ENCODE data around the gene GABBR2. TPM values are rescaled to one million over a fixed set of nuclear protein-coding genes. Genes with fewer than 3 reads are reported as not detected.

The GABBR2 gene
- total RNA-seq, 1 donor from 2014 or later: not detected

DNA sequence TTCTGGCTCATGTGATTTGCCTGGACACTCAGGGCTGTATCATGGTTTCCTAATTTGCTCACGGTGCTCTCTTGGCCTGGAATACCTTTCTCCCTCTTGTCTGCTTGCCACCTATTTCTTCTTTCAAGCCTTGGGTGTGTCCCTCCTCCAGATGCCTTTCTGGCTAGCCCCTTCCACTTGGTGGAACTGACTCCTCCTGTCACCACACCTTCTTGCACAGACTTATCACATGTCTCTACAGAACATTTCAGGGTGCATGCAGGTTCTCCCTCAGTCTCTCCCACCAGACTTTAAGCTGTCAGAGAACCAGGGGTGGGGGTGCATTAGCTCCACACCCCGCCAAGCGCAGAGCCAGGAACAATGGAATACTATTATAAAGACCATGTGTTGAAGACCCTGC is 455.2 kb downstream of the GABBR2 start:
- FAIRE-seq: no peak
- Histone ChIP-seq H3K36me3 (ENCODE audit: control insufficient read depth, insufficient read depth, low read length) (peaks cover 11% of the 10 kb centered on the region), H3K4me3 (ENCODE audit: low read depth, low read length) (peak overlapping the region; percentile 74), H3K27me3 (ENCODE audit: control insufficient read depth, insufficient read depth, low read length) (no peaks in the 10 kb centered on the region)
- TF ChIP-seq, protein P1, sequence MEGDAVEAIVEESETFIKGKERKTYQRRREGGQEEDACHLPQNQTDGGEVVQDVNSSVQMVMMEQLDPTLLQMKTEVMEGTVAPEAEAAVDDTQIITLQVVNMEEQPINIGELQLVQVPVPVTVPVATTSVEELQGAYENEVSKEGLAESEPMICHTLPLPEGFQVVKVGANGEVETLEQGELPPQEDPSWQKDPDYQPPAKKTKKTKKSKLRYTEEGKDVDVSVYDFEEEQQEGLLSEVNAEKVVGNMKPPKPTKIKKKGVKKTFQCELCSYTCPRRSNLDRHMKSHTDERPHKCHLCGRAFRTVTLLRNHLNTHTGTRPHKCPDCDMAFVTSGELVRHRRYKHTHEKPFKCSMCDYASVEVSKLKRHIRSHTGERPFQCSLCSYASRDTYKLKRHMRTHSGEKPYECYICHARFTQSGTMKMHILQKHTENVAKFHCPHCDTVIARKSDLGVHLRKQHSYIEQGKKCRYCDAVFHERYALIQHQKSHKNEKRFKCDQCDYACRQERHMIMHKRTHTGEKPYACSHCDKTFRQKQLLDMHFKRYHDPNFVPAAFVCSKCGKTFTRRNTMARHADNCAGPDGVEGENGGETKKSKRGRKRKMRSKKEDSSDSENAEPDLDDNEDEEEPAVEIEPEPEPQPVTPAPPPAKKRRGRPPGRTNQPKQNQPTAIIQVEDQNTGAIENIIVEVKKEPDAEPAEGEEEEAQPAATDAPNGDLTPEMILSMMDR (IDR thresholded peaks at IDR 0.05; ENCODE audit: insufficient read depth, low read length, severe bottlenecking): no peak
- DNase-seq (ENCODE audit: low read depth): peak; percentile 42

DNA sequence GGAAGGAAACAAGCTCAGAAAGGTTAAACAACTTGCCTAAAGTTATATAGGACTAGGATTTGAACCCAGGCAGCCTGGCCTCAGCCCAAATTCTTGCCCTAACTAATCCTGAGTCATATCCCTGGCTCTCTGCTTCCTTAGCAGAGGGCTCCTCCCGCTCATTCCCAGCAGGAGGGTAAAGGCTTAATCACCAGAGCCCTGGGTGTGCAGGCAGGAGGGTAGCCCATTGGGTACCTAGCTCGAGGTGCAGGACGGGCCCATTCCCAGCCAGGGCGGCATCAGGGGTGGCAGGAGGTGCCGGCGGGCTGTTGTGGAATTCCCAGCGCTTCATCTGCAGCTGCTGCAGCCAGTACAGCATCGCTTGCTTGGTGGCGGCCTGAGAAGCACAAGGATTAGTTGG is 457.2 kb downstream of the GABBR2 start:
- FAIRE-seq (no peak), DNase-seq (ENCODE audit: low read depth) (peak; percentile 94)
- H3K27me3 ChIP-seq (ENCODE audit: control insufficient read depth, insufficient read depth, low read length): no peaks in the 10 kb centered on the region
- no peak overlapping the region for H3K4me3 ChIP-seq (ENCODE audit: low read depth, low read length)
- TF ChIP-seq, protein P1 (IDR thresholded peaks at IDR 0.05; ENCODE audit: insufficient read depth, low read length, severe bottlenecking): no peak
- peaks cover 17% of the 10 kb centered on the region for H3K36me3 ChIP-seq (ENCODE audit: control insufficient read depth, insufficient read depth, low read length)

DNA sequence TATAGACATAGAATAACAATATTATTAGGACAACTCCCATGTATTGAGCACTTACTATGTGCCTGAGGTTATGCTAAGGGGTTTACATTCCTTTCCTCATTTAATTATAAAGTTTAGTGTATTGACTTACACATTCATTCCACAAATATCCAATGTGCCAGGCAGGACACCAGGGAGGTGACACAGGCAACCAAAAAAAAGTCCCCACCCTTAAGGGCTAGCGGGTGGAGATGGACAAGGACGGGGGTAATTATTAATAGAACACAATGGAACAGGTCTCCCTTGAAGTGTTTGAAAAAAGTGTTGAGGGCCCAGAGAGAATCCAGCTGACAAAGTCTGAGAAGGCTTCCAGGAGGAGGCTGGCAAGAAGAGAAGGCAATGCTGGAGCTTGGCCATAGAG is 459.0 kb downstream of the GABBR2 start:
- DNase-seq (ENCODE audit: low read depth) (no peak), FAIRE-seq (no peak)
- TF ChIP-seq, protein P1 (IDR thresholded peaks at IDR 0.05; ENCODE audit: insufficient read depth, low read length, severe bottlenecking): no peak
- Histone ChIP-seq H3K4me3 (ENCODE audit: low read depth, low read length) (no peak overlapping the region), H3K27me3 (ENCODE audit: control insufficient read depth, insufficient read depth, low read length) (no peaks in the 10 kb centered on the region), H3K36me3 (ENCODE audit: control insufficient read depth, insufficient read depth, low read length) (peaks cover 18% of the 10 kb centered on the region)

DNA sequence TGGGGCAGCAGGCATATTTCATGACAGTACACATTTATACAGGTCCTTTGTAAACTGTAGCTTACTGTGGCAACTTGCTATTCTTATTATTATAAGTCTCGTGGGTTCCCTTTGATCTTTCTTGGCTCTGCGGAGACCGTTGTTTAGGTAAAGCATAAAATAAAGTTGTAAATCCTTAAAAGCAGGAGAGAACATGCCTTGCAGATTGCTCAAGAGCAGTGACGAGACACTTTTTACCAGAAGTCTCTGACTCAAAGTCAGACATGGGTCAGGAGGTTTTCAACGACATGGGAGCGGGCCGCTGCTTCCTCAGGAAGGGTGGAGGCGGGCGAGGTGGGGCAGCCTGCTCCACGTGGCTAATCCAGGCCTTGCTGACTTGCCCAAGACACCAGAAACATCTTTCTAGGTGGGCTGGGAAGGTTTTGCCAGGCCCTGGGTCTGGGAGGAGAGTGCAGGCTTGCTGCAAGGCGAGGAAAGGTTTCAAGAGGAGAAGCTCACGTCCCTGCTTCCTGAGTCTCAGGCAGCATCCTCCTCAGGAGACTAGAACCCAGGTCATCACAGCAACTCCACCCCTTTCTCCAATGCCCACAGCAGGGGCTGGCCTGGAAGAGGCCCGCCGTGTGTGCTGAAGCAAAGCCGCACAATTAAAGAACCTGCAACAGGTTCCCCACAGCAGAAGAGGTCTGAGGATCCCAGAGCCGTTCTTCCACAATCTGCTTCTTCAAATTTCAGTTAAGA is 459.8 kb downstream of the GABBR2 start:
- no peaks in the 10 kb centered on the region for H3K27me3 ChIP-seq (ENCODE audit: control insufficient read depth, insufficient read depth, low read length)
- FAIRE-seq: no peak
- TF ChIP-seq, protein P1 (IDR thresholded peaks at IDR 0.05; ENCODE audit: insufficient read depth, low read length, severe bottlenecking): no peak
- peaks cover 20% of the 10 kb centered on the region for H3K36me3 ChIP-seq (ENCODE audit: control insufficient read depth, insufficient read depth, low read length)
- peak; percentile 97 for DNase-seq (ENCODE audit: low read depth)
- H3K4me3 ChIP-seq (ENCODE audit: low read depth, low read length): no peak overlapping the region

DNA sequence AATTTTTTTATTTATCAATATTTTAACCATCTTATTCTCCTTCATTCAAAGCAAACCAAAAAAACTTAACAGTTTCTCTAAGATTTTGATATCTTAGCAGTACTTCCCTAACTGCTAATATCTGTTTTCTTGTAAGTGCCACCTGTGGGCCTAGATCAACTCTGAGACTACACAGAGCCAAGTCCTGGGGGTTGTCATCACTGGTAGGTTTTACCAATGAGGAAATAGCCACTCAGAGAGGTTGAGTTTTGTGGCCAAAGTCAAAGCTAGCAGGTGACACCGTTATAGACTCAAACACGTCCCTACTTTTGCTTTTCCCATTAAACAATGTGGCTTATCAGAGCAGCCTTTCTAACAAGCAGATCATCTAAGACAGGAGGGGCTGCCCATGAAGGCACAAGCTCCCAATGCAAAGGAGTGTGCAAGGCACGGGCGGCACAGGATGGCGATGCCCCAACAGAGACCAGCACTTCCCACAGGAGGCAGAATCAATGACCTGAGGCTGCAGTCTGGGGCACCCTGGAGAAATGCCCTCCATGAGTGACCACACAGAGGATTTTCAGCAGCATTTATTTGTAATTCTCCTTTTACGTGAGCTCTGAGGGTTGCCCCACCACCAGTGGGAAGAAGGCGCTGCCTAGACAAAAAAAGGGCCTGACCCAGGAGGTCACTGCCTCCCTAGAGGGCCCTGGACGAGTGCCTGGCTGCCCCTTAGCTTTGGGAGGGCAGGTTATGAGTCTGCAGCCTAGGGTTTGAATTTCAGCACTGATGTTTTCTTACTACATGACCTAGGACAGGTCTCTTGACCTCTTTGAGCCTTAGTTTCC is 460.7 kb downstream of the GABBR2 start:
- H3K4me3 ChIP-seq (ENCODE audit: low read depth, low read length): no peak overlapping the region
- no peak for FAIRE-seq
- H3K36me3 ChIP-seq (ENCODE audit: control insufficient read depth, insufficient read depth, low read length): peaks cover 22% of the 10 kb centered on the region
- DNase-seq (ENCODE audit: low read depth): no peak
- H3K27me3 ChIP-seq (ENCODE audit: control insufficient read depth, insufficient read depth, low read length): no peaks in the 10 kb centered on the region
- TF ChIP-seq, protein P1 (IDR thresholded peaks at IDR 0.05; ENCODE audit: insufficient read depth, low read length, severe bottlenecking): no peak

Data from bronchial epithelial cell (primary cell).